ENCODE data around the gene RAPGEF5.

The RAPGEF5 gene

DNA sequence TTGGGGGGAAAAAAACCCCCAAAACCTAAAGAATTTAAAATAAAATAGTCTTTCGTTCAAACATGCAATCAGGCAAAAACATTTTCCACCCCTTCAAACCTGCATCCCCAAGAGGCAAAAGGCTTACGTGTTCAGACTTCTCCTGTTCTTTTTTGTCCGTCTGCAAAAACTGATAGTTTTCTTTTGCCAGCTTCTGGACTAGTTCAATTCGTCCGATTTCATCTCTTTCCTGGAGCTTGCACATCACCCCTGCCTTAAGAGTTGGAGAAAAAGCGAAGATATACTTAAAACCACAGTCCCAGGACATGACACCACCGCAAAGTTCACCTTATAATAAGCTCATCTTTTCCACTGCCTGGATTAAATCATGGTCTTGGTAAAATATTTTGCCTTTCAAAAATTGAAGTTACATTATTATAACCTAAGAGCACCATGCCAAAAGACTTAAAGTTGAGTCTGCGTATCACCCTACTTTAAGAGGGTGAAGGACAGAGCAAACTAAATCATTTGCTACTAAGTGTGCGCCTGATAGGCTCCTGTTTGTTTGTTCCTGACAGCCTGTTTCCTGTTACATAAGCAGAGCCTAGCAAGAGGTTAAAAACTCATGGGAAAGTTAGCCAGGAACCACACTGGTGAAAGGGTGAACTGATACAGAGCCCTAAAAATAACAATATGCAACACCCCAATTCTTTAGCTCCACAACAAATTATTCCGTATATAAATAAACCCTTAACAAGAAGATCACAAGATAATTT lies 137.0 kb downstream of the RAPGEF5 start:
- Histone ChIP-seq H3K4me3 (no peak overlapping the region), H3K9ac (no peak overlapping the region), H3K9me3 (peaks cover 28% of the 10 kb centered on the region), H4K20me1 (no peaks in the 10 kb centered on the region), H3K27me3 (no peaks in the 10 kb centered on the region), H3K36me3 (peaks cover 79% of the 10 kb centered on the region), H3K4me1 (peaks cover 16% of the 10 kb centered on the region), H3K27ac (no peak overlapping the region), H3K4me2 (no peak overlapping the region)
- TF ChIP-seq Cebpa-rat (IDR thresholded peaks at IDR 0.05): no peak

DNA sequence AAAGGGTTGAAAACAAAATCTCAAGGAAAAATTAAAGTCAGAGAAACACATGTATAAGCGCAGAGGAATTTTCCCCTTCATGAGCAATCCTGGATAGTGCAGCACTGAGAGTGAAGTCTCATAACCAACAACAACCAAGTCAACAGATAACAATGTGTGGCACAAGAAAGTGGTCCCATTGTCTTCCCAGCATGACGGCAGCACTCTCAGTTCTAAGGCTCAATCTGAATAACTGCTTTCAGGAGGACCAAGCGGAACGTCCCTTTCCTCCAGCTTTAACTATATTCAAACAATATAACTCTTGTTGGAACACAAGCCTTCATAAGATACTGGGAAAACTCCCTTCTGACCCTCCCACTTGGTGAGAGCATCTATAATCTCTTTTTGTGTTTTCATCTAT lies 137.9 kb downstream of the RAPGEF5 start:
- Histone ChIP-seq H3K4me1 (peaks cover 20% of the 10 kb centered on the region), H3K27me3 (no peaks in the 10 kb centered on the region), H3K9ac (no peak overlapping the region), H3K9me3 (peaks cover 28% of the 10 kb centered on the region), H4K20me1 (no peaks in the 10 kb centered on the region), H3K36me3 (peaks cover 72% of the 10 kb centered on the region), H3K4me3 (no peak overlapping the region), H3K27ac (no peak overlapping the region), H3K4me2 (no peak overlapping the region)
- TF ChIP-seq Cebpa-rat (IDR thresholded peaks at IDR 0.05): no peak

DNA sequence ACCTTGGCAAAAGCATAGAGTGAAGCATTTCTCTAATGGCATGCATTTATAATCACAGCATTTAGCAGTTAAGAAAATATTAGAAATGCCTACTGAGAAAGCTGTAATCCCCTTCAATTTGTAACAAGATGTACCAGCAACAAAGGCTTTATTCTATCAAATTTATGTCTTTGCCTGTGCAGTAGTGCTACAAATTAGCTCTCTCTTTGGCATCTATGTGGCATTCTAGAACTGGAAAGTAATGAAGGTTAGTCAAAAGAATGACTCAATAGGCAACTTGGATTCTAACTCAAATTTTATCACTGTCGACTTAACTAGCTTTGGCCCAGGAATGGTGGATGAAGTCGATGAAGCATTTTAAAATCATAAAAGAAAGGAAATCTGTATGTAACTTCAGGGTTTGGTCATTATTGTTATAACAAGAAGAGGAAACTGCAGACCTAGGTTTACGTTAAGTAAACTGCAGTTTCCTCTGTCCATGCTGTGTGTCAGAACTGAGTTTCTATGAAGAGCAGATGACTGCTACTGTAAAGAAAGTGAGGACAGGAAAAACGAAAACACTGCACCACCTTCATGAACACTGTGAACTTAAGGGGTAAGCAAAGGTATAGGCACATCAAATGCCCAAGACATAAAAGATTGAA lies 140.0 kb downstream of the RAPGEF5 start:
- no peak overlapping the region for H3K27ac ChIP-seq
- H3K4me1 ChIP-seq: peaks cover 23% of the 10 kb centered on the region
- H3K9me3 ChIP-seq: peaks cover 8% of the 10 kb centered on the region
- no peaks in the 10 kb centered on the region for H4K20me1 ChIP-seq
- H3K4me2 ChIP-seq: no peak overlapping the region
- no peak for TF ChIP-seq Cebpa-rat (IDR thresholded peaks at IDR 0.05)
- no peaks in the 10 kb centered on the region for H3K27me3 ChIP-seq
- H3K9ac ChIP-seq: no peak overlapping the region
- H3K36me3 ChIP-seq: peaks cover 59% of the 10 kb centered on the region
- H3K4me3 ChIP-seq: no peak overlapping the region

DNA sequence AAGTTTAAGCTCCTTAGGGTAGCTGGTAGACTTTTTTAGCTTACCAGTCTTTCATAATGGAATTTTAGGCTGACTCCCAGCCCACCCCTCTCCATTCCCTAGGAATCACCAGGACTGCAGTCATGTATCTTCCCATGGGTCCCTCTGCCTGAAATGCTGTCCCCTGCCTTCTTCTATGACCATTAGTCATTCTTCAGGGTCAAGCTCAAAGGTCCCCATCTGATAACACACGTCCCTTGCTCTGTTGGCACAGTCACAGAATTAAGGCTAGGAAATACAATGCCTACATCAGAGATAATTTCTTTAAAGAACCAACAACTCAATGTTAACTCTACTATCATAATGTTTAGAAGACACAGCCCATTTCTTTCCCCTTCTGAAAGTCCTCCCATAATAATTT lies 140.6 kb downstream of the RAPGEF5 start:
- H3K4me3 ChIP-seq: no peak overlapping the region
- peaks cover 56% of the 10 kb centered on the region for H3K36me3 ChIP-seq
- peaks cover 1% of the 10 kb centered on the region for H3K9me3 ChIP-seq
- no peak overlapping the region for H3K4me2 ChIP-seq
- H3K9ac ChIP-seq: no peak overlapping the region
- TF ChIP-seq Cebpa-rat (IDR thresholded peaks at IDR 0.05): no peak
- no peaks in the 10 kb centered on the region for H4K20me1 ChIP-seq
- H3K27ac ChIP-seq: no peak overlapping the region
- H3K27me3 ChIP-seq: no peaks in the 10 kb centered on the region
- peaks cover 20% of the 10 kb centered on the region for H3K4me1 ChIP-seq

DNA sequence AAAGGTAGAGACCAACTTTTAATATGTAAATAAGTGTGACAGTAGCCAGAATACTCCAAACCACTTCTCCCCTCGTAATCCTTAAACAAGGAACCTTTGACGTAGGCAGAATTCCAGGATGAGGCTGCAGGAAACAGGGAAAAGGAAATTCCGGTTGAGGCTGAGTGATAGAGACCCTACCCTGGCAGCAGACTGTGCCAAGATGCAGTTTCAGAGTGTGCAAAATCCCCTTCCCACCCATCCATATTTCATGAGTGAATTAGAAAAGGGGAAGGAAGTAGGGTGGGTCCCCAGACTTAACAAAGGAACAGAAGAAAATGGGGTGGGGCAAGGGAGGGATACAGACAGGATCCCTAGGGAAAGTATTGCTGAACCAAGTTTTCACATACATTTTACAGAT lies 143.0 kb downstream of the RAPGEF5 start:
- Histone ChIP-seq H3K9ac (no peak overlapping the region), H3K4me2 (0 out of 2 replicates have a peak overlapping the region, but pooled peaks have one; percentile 6), H3K4me3 (no peak overlapping the region), H3K27me3 (no peaks in the 10 kb centered on the region), H4K20me1 (no peaks in the 10 kb centered on the region), H3K4me1 (peaks cover 6% of the 10 kb centered on the region; the same call in 1 of the 2 replicates), H3K36me3 (peaks cover 43% of the 10 kb centered on the region), H3K27ac (no peak overlapping the region), H3K9me3 (no peaks in the 10 kb centered on the region)
- TF ChIP-seq Cebpa-rat (IDR thresholded peaks at IDR 0.05): no peak

DNA sequence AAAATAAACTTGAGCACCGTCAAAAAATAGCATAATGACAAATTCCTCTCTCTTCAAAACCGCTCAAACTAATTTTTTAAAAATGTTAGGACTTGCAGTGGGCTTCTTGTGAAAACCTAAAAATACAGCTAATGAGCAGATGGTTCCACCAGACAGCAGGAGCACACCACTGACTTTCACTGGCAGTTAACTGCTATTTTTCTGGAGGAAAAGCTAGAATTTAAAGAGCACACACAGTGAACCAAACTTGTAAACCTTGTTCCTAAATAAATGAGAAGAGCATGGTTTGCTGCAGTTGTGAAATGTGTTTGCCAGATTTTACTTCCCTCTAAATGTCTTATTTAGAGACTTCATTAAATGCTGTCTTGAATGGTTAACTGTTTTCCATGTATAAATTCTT lies 143.9 kb downstream of the RAPGEF5 start:
- Histone ChIP-seq H3K36me3 (peaks cover 34% of the 10 kb centered on the region), H3K9me3 (no peaks in the 10 kb centered on the region), H3K4me3 (no peak overlapping the region), H3K4me1 (peaks cover 6% of the 10 kb centered on the region; the same call in 1 of the 2 replicates), H3K27ac (no peak overlapping the region), H3K4me2 (no peak overlapping the region), H4K20me1 (no peaks in the 10 kb centered on the region), H3K9ac (no peak overlapping the region), H3K27me3 (no peaks in the 10 kb centered on the region)
- no peak for TF ChIP-seq Cebpa-rat (IDR thresholded peaks at IDR 0.05)

DNA sequence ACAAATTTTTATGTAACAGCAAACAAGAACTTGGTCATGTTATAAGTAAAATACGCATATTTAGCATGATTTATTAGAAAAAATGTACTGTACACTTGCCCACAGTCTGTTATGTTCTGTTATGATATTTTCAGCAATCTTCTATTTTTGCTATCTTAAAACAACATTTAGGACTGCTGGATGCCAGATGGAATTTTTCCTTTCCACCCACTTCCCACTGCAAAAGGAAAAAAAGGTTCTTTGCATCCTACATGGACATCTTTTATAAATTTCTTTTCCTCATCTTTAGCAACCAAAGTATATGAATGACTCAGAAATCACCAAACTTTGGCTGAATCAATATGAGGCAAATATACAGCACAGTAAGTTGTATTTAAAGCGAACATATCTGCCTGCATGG lies 146.0 kb downstream of the RAPGEF5 start:
- Histone ChIP-seq H3K4me3 (no peak overlapping the region), H3K9ac (no peak overlapping the region), H3K36me3 (peaks cover 13% of the 10 kb centered on the region; the same call in 1 of the 2 replicates), H3K4me1 (peaks cover 11% of the 10 kb centered on the region; the same call in 1 of the 2 replicates), H3K27ac (no peak overlapping the region), H3K4me2 (no peak overlapping the region), H3K27me3 (no peaks in the 10 kb centered on the region), H3K9me3 (no peaks in the 10 kb centered on the region), H4K20me1 (no peaks in the 10 kb centered on the region)
- TF ChIP-seq Cebpa-rat (IDR thresholded peaks at IDR 0.05): no peak

DNA sequence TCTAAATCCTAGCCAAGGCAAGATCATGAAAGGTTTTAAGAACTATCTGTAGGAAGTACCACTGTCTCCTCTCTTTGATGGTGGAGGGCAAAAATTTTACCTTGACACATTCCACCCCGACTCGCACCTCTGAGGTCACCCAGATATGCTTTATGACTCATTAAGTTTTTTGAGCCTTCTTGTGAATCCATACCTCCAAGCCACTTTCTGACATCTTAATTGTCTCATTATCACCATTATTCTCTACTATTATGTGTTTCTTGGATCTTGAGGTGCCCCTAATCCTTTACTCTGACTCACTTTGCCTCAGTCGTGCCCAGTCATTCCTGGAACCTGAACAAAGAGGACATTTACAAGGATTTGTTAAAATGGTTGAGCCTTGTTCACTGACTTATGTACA lies 146.6 kb downstream of the RAPGEF5 start:
- 0 out of 2 replicates have a peak, but pooled peaks cover 10% of the 10 kb centered on the region for H3K36me3 ChIP-seq
- H3K4me3 ChIP-seq: no peak overlapping the region
- H3K27ac ChIP-seq: no peak overlapping the region

DNA sequence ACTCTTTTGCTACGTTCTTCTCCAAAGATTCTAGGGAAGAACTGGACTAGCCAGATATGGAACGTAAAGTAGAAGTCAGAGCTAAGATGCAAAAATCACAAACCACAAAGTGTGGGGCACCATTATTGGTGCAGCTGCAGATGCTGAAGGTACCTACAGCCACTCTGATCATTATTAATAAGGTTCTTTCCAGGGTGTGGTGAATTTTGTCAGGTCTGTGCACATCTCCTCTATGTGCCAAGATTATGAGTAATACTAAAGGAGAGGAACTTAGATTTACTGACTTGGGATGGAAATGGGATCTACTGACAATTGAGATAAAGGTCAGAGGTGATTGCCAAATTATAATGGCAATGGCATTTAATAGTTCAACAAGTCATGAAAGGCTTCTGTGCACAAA lies 148.2 kb downstream of the RAPGEF5 start:
- Histone ChIP-seq H3K4me1 (peaks cover 5% of the 10 kb centered on the region; the same call in 1 of the 2 replicates), H3K27ac (no peak overlapping the region), H3K27me3 (no peaks in the 10 kb centered on the region), H4K20me1 (no peaks in the 10 kb centered on the region), H3K9ac (no peak overlapping the region), H3K4me2 (no peak overlapping the region), H3K9me3 (no peaks in the 10 kb centered on the region), H3K4me3 (no peak overlapping the region), H3K36me3 (peaks cover 20% of the 10 kb centered on the region)
- no peak for TF ChIP-seq Cebpa-rat (IDR thresholded peaks at IDR 0.05)

More for the DNA sequence above, 146.6 kb downstream of the RAPGEF5 start:
- Histone ChIP-seq H4K20me1 (no peaks in the 10 kb centered on the region), H3K9me3 (no peaks in the 10 kb centered on the region), H3K4me1 (peaks cover 11% of the 10 kb centered on the region; the same call in 1 of the 2 replicates), H3K4me2 (no peak overlapping the region), H3K27me3 (no peaks in the 10 kb centered on the region), H3K9ac (no peak overlapping the region)
- TF ChIP-seq Cebpa-rat (IDR thresholded peaks at IDR 0.05): no peak

DNA sequence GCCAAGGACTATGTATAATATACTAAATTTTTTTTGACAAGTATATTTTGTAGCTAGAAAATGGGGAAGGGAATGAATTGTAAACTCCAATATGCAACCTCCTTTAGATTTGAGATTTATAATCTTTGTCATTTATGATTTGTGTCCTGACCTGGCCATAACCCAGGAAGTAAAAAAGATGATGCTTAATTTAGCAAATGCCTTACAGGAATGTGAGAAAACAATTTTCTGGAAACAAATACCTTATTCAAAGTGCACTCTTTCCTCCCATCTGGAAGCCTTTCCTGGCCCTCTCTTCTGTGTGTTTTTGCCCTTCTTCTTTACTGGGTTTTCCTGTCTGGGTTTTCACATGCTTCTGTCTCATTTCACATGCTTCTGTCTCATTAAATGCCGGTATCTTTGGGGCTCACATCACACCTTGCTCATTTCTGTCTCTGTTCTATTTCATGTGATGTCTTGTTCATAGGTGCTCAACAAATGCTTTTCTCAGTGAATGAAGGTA lies 149.2 kb downstream of the RAPGEF5 start:
- H3K27me3 ChIP-seq: no peaks in the 10 kb centered on the region
- H3K4me2 ChIP-seq: no peak overlapping the region
- TF ChIP-seq Cebpa-rat (IDR thresholded peaks at IDR 0.05): no peak
- H3K4me3 ChIP-seq: no peak overlapping the region
- H3K9me3 ChIP-seq: no peaks in the 10 kb centered on the region
- no peak overlapping the region for H3K27ac ChIP-seq
- H3K4me1 ChIP-seq: peaks cover 5% of the 10 kb centered on the region; the same call in 1 of the 2 replicates
- no peaks in the 10 kb centered on the region for H4K20me1 ChIP-seq
- no peak overlapping the region for H3K9ac ChIP-seq
- peaks cover 30% of the 10 kb centered on the region for H3K36me3 ChIP-seq

Measured in BLaER1 (cell line).